ENCODE results near the gene PTP4A2.

DNA sequence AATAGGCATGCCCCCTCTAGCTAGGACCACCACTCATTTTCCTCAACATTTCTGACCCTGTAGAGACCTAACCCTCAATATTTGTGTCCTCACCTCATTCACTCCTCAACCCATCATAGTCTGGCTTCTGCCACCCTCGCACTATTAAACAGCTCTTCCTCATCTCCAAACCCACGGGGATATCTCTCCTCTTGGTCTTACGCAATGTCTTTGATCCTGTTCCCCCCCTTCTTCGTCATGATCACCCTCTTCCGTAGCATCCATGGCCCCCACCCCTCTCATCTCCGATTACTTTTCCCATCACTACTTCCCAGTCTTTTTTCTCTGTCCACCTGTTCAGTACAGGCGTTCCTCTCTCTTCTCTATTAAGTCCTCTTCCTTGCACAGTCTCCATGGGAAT, 70.6 kb downstream of the PTP4A2 start:
- TF ChIP-seq, protein P1, sequence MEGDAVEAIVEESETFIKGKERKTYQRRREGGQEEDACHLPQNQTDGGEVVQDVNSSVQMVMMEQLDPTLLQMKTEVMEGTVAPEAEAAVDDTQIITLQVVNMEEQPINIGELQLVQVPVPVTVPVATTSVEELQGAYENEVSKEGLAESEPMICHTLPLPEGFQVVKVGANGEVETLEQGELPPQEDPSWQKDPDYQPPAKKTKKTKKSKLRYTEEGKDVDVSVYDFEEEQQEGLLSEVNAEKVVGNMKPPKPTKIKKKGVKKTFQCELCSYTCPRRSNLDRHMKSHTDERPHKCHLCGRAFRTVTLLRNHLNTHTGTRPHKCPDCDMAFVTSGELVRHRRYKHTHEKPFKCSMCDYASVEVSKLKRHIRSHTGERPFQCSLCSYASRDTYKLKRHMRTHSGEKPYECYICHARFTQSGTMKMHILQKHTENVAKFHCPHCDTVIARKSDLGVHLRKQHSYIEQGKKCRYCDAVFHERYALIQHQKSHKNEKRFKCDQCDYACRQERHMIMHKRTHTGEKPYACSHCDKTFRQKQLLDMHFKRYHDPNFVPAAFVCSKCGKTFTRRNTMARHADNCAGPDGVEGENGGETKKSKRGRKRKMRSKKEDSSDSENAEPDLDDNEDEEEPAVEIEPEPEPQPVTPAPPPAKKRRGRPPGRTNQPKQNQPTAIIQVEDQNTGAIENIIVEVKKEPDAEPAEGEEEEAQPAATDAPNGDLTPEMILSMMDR (IDR thresholded peaks at IDR 0.05 in 4 of 5, conservative IDR thresholded peaks at IDR 0.05 in 1 of 5), result no peak
- no peak for TF ChIP-seq POLR2A (IDR thresholded peaks at IDR 0.05)
